ENCODE results near the gene ITPK1.
A peak's percentile ranks its signal among the peaks of the same experiment; 100 is the strongest.

DNA sequence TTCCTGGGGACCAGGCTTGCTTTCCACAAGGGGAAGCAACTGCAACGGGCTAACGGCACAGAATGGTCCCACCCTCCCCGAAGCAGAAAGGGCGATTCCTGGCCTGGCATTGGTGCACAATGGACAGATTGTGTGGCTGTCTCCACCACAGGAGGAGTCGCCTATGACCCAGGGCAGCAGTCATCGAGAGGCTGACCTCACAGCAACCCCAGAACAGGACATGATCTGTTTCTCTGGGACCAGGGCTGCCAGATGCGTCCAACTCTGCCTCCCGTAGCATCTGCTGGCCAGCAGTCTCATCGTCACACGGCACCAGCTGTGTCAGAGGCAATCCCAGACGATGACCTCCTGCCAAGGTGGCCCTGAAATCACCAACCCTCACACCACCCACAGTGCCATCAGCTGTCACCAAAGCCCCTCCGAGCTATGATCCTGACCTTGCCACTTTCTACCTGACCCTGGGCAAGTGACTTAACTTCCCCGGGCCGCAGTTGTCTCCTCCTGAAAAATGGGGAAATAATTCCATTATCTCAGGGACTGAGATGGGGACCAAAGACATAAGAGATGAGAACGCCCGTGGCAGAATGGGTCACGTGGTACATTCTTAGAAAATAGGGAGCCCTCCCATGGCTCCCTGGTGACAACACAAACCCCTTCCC lies 106.1 kb downstream of the ITPK1 start:
- TF ChIP-seq, protein P1, sequence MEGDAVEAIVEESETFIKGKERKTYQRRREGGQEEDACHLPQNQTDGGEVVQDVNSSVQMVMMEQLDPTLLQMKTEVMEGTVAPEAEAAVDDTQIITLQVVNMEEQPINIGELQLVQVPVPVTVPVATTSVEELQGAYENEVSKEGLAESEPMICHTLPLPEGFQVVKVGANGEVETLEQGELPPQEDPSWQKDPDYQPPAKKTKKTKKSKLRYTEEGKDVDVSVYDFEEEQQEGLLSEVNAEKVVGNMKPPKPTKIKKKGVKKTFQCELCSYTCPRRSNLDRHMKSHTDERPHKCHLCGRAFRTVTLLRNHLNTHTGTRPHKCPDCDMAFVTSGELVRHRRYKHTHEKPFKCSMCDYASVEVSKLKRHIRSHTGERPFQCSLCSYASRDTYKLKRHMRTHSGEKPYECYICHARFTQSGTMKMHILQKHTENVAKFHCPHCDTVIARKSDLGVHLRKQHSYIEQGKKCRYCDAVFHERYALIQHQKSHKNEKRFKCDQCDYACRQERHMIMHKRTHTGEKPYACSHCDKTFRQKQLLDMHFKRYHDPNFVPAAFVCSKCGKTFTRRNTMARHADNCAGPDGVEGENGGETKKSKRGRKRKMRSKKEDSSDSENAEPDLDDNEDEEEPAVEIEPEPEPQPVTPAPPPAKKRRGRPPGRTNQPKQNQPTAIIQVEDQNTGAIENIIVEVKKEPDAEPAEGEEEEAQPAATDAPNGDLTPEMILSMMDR (IDR thresholded peaks at IDR 0.05): no peak
- peak; percentile 26 to 55 for TF ChIP-seq POLR2AphosphoS5 (IDR thresholded peaks at IDR 0.05)

All from esophagus muscularis mucosa (tissue), 3 donors.